Stimulated activated CD8-positive, alpha-beta memory T cell treated with anti-CD3 and anti-CD28 coated beads, Interleukin-15, amount 100 ng/mL, for 1 hour (primary cell): ENCODE measurements around the gene VWA5B2.

ENCODE experiments used
- DNase-seq: peaks from one replicate; pipeline ENCODE4 v3.0.0-alpha.2; 2020; ENCODE audit warnings: low read depth

Gene VWA5B2

GRCh38 chr3:184275961-184276910, 46.9 kb downstream of the VWA5B2 start, which contains the start of gene ECE2:
Gene ECE2, plus strand, starts transcription at chr3:184276022. Its CDS starts 132 bp downstream, at chr3:184276154.
- DNase-seq = no peak

GRCh38 chr3:184277366-184277765, 48.0 kb downstream of the VWA5B2 start:
- no peak for DNase-seq

DNA sequence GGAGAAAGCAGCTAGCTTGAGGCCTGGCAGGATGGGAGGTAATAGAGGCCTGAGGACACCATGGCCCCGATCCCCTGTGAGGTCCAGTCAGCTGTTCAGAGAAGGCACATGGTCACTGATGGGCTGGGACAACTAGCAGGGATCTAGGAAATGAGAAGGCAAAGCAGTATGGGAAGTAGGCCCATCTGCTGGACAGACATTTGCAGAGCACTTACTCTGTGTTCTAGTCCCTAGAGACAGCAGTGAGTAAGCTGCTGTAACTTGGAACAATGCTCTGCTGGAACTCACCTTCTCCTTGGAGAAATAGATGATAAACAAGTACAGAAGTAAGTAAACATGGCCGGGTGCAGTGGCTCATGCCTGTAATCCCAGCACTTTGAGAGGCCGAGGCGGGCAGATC, 53.6 kb downstream of the VWA5B2 start:
- no peak for DNase-seq

DNA sequence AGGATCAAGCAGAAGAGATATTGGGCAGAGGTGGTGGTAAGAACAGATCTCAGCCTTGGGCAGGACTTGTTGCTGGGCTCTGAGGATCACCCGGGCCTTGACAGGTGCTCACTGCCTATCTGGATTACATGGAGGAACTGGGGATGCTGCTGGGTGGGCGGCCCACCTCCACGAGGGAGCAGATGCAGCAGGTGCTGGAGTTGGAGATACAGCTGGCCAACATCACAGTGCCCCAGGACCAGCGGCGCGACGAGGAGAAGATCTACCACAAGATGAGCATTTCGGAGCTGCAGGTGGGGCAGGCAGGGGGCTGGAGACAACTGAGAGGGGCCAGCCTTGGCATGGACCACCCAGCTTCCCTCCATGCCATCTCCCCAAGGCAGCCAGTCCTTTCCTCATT, 54.3 kb downstream of the VWA5B2 start:
- no peak for DNase-seq

DNA sequence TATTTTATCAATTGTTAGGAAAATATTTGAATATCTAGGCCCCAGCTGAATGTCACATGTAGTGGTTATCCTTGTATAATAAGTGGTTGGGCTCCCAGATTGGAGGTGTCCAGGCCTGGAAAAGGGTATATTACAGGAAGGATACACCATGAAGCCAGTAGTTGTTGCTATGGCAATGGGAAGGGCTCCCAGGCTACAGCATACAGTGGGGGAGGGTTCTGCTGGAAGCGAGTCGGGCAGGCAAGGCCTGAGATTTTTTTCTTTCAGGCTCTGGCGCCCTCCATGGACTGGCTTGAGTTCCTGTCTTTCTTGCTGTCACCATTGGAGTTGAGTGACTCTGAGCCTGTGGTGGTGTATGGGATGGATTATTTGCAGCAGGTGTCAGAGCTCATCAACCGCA, 55.3 kb downstream of the VWA5B2 start:
- no peak for DNase-seq

- DNase-seq = peak; percentile 41
These were observed 60.1 kb downstream of the VWA5B2 start for GRCh38 chr3:184289426-184289938.

GRCh38 chr3:184290331-184290730, 60.9 kb downstream of the VWA5B2 start:
- no peak for DNase-seq

- no peak for DNase-seq
These were observed 61.8 kb downstream of the VWA5B2 start for GRCh38 chr3:184291044-184291737.
